Fibroblast of villous mesenchyme (primary cell): ENCODE results near the gene UXS1. TPM values are rescaled to one million over a fixed set of nuclear protein-coding genes. Genes with fewer than 3 reads are reported as not detected.

ENCODE experiments used
- DNase-seq: peaks from one replicate; pipeline ENCODE4 v3.0.0-alpha.2; 2010; ENCODE audit warnings: low read depth
- H3K4me3 ChIP-seq: 2 replicates; pipeline ENCODE4 v1.5.1; 2011; ENCODE audit warnings: low read depth, mild to moderate bottlenecking, low read length
- CTCF ChIP-seq: IDR thresholded peaks from 2 replicates; pipeline ENCODE4 v1.5.1; 2012; ENCODE audit warnings: low read depth, mild to moderate bottlenecking, low read length; ENCODE audit not compliant: insufficient read depth
- total RNA-seq: library from RNA; depleted of rRNA; stranded (reverse); fragments of >200 nt; gene quantifications from 2 replicates; pipeline ENCODE4 v1.2.3, GENCODE V29; 2012

Gene UXS1
- total RNA-seq, 1 donor, result 37.6 TPM

GRCh38 chr2:106157416-106157815 lies 36.7 kb downstream of the UXS1 start:
- no peak for TF ChIP-seq CTCF
- H3K4me3 ChIP-seq, result no peak overlapping the region
- no peak for DNase-seq

- no peak for TF ChIP-seq CTCF
- H3K4me3 ChIP-seq, result no peak overlapping the region
- peak; percentile 27 for DNase-seq
Measured at GRCh38 chr2:106156305-106157296, 37.5 kb downstream of the UXS1 start.

- H3K4me3 ChIP-seq, result no peak overlapping the region
- TF ChIP-seq CTCF, result no peak
- DNase-seq, result no peak
Measured at GRCh38 chr2:106153781-106154180, 40.3 kb downstream of the UXS1 start.

DNA sequence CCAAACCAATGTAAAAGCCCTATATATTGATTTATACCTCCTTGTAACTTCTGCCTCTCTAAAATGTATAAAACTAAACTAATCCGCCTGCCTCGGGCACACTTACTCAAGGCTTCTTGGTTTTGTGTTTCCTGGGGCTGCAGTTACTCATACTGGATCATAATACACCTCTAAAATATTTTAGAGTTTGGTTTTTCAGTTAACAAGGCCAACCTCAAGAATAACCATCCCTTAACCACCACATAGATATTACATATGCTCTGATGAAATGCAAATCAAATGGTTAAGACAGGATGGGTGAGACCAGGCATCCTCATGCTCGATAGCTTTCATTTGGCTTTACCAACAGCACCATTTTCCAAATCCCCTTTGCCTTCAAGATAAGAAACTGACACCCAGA lies 46.4 kb downstream of the UXS1 start:
- DNase-seq, result no peak
- no peak overlapping the region for H3K4me3 ChIP-seq
- TF ChIP-seq CTCF, result no peak

GRCh38 chr2:106147159-106147558 lies 46.9 kb downstream of the UXS1 start:
- H3K4me3 ChIP-seq, result no peak overlapping the region
- peak; percentile 44 for DNase-seq
- TF ChIP-seq CTCF, result no peak

- TF ChIP-seq CTCF, result no peak
- H3K4me3 ChIP-seq, result no peak overlapping the region
- no peak for DNase-seq
Measured at GRCh38 chr2:106144621-106145331, 49.3 kb downstream of the UXS1 start.
